HG03520 (cell line): ENCODE results near the gene ELMO1.
A peak's percentile ranks its signal among the peaks of the same experiment; 100 is the strongest.

Experiments
- ATAC-seq: cut with Tn5 transposase; IDR thresholded peaks from one replicate; pipeline ENCODE4 v1.9.1; 2021; ENCODE audit warnings: mild to moderate bottlenecking, moderate library complexity; ENCODE audit not compliant: unreplicated experiment

The ELMO1 gene

DNA sequence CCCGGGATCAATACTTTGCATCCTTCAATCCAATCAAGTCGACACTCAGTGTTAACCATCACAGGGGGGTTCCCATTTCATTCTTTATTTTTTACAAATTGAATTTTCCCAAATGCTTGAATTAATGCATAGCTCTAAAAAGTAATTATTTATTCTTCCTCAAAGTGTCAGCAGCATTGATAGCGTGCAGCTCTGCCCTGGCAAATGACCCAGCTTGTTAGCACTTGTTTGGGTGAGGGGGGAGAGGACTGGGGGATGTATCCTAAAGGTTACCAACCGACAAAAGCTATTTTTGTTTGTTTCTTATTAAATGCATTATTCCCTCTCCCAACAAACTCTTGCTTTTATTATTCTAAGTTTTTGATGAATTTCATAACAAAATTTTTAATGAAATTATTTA, 27.0 kb upstream of the ELMO1 start:
- no peak for ATAC-seq

- ATAC-seq = no peak
Measured at GRCh38 chr7:37471619-37472018, 23.0 kb upstream of the ELMO1 start.

DNA sequence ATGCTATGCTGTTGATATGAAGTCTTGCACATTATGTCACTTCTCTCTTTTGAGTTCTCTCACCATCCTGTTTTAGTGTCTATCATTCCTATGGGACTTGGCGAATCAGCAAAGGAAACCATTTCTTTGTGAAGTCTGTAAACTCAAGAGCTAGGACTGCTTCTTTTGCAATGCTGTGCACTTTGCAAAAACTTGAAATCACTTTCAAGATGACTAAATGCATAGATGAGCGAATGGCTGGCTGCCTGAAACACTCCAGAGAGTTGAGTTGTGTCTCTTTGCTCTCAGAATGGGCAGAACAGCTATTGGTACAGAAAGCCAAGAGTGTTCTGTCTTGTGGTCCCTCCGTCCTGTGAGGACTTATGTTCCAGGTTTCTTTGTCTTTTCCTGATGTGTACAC, 18.3 kb upstream of the ELMO1 start:
- ATAC-seq = peak; percentile 84

DNA sequence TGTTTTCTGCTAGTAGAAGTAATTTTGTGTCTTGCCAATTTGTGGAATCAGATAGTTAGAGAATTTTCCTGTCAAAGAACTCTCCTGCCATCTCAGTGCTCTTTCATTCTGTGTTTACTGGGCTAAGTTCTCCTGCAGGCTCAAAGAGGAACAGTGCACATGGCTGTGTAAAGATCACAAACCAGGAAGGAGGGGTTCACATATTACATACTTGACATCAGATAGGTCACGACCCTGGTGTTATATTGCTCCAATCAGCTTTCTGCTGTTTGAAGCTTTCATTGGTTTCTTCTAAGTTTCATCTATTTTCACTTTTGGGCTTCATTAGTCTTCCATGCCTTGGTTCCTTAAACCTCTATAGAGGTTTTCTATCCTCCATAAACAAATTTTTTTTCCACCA, 13.5 kb upstream of the ELMO1 start:
- ATAC-seq = no peak

DNA sequence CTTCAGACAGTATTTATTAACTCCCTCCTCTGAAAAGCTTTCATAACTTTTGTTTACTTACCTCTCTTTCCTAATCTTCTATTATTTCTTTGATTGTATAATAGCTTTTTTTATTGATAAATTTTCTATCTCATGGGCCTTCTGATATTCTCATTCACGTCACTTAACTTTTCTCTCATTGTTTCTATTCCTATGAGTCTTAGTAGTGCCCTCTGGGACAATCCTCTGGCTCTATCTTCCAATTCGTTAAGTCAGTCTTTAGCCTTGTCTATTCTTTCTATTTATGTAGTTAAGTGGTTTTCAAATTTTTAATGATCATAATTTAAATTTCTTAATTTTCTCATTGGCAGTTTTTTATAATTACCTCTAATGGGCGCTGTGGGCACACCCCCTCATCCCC, 6.4 kb upstream of the ELMO1 start:
- no peak for ATAC-seq

- no peak for ATAC-seq
Measured at GRCh38 chr7:37452346-37452745, 3.7 kb upstream of the ELMO1 start.

GRCh38 chr7:37450035-37450434, 1.4 kb upstream of the ELMO1 start:
- ATAC-seq = no peak

- no peak for ATAC-seq
Measured at GRCh38 chr7:37449621-37450020, 957 bp upstream of the ELMO1 start.

GRCh38 chr7:37448011-37448635, 541 bp downstream of the ELMO1 start:
- ATAC-seq = peak; percentile 14

DNA sequence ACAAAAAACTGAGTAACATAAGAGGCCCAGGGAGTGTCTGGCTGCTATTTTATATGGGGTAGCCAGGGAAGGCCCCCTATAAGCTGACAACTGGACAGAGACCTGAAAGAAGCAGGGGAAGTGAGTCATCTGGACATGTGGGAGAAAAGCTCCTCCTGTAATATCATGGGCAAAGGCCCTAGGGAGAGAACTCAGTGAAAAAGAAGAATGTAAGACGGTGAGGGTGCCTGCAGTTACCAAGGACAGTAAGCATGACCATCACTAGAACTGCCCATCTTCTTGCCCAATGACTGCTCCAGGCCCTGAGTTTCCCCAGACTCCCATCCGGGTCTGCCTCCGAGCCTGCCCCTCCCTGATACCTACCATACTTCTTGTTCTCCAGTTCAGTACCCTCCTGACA, 2.3 kb downstream of the ELMO1 start:
- no peak for ATAC-seq

DNA sequence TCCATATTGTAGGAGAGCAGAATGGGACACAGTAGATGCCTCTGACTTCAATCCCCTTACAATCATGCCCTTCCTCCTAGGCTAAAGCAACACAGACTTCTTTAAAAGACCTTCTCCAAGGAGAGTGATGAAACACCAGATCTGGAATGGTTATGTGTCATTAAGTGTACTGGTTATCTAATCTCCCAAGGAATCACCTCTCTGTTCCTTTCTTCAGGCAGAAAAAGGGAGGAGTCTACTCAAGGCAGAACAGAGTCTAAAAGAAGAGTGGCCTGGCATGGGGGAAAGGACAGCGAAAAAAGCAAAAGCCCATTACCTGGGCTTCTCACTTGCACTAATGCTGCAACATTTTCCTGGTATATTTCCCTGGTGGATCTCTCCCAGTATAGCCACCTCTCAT, 2.9 kb downstream of the ELMO1 start:
- no peak for ATAC-seq

DNA sequence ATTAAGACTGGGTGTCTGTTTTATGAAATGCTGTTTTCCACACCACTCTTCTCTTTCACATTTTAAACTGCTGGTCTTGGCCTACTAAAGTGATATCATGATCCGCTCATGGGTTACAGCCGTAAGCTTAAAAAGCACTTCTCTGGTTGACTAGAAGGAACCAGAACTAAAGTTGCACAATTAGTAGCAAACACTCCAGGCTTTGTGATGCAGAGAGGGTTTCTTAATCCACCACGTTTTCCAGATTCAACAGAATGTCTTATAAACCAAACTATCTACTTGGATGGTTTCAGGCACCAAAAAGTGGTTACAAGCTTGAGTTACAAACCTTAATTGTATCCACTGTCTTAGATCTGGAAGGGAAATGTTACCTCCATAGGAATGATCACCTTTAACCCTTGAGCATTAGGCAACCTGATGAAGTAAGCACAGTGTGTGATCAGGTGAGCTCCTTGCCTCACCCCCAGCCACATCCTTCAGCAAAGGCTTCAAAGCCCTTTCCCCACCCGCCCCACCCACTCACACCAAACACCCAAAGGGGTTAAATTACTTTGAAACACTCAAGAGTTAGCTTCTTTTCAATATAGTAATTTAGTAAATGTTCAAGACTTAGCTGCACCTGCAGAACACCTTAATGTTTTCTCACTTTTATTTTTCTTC, 3.5 kb downstream of the ELMO1 start:
- no peak for ATAC-seq

DNA sequence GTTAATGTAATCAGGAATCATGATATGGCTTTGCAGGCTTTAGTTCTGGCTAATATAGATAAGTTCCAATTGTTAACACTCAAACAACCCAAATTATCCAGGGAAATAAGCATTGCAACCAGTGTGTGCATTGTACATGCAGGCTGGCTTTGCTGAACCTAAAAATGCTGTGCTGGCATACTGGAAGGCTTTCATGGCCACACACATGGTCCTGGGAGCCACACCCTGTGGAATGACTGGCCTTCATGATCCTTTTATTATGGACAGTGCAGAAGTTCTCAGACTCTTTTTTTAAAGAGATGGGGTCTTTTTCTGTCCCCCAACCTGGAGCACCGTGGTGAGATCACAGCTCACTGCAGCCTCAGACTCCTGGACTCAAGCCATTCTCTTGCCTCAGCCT, 5.0 kb downstream of the ELMO1 start:
- no peak for ATAC-seq

GRCh38 chr7:37442268-37442667, 6.4 kb downstream of the ELMO1 start:
- ATAC-seq = no peak

GRCh38 chr7:37441816-37442215, 6.8 kb downstream of the ELMO1 start:
- ATAC-seq = no peak

DNA sequence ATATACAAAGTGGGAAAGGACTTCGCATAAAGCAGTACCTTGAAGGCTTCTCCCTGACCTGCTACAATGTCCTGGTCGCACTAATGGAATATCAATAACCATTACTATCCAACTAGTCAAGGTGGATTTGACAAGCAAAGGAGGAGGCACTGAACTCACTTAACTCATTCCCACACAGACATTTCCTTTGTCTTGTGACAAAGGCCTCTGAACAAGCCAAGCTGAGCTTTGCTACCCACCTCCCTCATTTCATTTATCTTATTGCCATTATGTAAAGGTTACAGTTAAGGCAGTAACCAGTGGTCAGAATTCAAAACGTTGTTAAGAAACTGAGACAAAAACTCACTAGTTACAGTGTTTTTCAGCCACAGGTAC, 7.3 kb downstream of the ELMO1 start:
- ATAC-seq = no peak

DNA sequence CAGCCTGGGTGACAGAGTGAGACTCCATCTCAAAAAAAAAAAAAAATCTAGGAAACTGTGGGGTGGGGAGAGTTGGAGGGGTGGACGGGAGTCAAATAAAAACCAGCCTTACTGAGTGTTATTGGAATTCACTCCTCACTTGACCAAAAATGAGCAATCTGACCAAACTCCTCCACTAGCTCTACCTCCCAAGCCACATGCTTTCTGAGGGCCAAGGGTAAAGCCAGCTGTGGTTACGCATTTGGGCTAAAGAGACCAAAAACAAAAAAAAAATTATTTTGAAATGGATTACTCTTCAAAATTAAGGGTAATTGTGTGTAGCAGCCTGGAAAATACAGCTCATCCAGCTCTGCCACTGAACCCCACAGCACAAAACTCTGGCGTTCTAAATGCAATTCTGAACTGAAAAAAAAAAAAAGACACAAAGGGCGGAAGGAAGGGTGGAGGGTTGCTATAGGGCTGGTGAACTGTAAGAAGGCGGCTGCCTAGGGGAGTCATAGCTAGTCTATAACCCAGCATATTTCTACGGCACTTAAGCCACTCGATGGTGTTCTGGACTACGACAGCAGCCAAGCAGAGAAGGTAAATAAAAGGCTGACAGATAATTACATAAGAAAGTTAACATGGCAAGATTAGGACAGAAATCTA, 7.8 kb downstream of the ELMO1 start:
- no peak for ATAC-seq

DNA sequence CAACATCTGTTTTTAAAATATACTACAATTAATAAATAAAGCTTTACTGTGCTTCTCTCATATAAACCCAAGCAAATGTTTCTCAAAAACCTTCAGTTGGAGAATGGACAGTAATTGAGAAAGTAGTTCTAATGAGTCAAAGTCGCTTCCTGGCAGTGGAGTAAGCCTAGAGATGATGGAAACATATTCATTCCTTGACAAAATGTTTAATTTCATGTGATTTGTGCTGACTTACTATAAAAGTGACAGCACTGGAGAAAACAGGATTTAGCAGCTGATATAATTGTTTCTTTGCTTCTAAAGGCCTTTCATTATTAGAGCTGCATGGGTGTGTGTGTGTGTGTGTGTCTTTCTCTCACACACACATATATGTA, 9.0 kb downstream of the ELMO1 start:
- ATAC-seq = no peak

- no peak for ATAC-seq
Measured at GRCh38 chr7:37438906-37439652, 9.6 kb downstream of the ELMO1 start.

DNA sequence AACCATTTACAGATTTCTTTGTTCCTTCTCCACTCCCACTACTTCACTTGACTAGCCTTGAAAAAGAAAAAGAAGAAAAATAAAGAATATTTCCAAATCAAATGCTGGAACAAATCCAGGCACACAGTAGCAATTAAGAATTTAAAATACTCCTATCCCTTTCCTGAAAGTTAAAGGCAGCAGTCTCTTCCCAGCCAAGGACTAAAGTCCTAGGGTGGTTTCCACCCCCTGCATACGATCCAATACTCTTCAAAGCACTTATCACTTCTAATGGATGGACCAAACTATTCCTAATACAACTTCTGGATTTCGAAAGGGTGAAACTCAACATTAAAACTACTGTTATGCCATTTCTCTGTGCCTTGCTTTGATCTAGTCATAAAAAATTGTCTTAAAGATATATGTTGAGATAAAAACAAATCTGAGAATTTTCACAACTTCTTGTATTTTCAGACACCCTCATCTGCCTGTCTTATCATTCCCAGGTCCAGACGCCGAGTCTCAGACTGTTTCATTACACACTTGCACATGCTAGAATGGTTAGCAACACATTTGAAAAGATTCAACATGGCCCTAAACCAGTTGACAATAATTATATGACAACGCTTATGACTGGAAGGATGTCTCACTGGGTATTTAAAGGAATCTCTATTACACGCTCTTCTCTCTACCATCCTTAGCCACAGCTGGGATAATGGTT, 13.4 kb downstream of the ELMO1 start:
- ATAC-seq = no peak

- ATAC-seq = no peak
Measured at GRCh38 chr7:37434529-37434928, 14.1 kb downstream of the ELMO1 start.
